ENCODE measurements around the gene GALK2. TPM values are rescaled to one million over a fixed set of nuclear protein-coding genes. Genes with fewer than 3 reads are reported as not detected.
A peak's percentile ranks its signal among the peaks of the same experiment; 100 is the strongest.

Gene GALK2
- total RNA-seq, 1 experiment from 2014 or later: 22.9 TPM

DNA sequence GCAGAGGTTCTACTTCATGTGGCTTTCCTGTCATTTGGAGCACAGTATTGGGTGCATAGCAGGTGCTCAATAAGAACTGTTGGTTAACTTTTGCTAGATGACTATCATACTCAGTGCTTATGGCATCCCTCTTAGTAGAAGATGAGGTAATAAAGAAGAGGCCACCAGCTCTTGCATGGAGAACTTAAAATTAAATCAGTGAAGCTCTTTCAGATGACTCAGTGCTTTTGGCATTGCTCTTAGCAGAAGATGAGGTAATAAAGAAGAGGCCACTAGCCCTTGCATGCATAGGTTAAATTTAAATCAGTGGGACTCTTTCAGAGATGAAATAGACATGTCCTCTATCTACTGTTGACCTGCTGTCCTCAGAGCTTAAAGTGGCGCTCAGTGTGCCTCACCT lies 143.6 kb downstream of the GALK2 start:
- POLR2A ChIA-PET (ENCODE audit: low non-redundant PET): interaction anchor here (0.6 kb wide), 1 partner anchor 1093 kb away, joined by 3 read pairs; no protein-coding TSS in a partner anchor
- H3K27me3 ChIP-seq (replicated peaks; ENCODE audit: insufficient read depth, low read depth, low read length, poor library complexity): no peaks in the 10 kb centered on the region

DNA sequence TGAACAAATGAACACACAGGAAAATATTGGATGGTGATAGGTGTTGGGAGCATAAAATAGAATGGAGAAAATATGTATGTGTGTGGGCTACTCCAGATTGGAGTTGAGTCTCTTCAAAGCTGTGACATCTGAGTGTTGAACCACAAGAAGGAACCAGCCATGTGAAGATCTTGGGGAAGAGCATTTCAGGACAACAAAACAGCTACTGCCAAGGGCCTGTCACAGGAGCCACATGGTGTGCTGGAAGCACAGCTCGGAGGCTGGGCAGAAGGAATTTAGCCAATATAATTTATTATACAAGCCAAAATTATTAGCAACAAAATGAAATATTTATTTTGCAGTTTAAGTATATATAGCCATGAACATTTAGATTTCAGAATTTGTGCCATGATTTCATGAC lies 144.7 kb downstream of the GALK2 start:
- ChIA-PET CTCF (no interaction called here), POLR2A (ENCODE audit: low non-redundant PET) (no interaction called here)
- intact Hi-C loops (cut with micrococcal nuclease; ENCODE audit: unreplicated experiment): no loop called here
- peaks cover 33% of the 10 kb centered on the region for H3K4me1 ChIP-seq (ENCODE audit: insufficient read depth, low read length, poor library complexity, severe bottlenecking)
- H3K27ac ChIP-seq (ENCODE audit: low read depth, low read length, poor library complexity, severe bottlenecking): no peak overlapping the region
- H3K36me3 ChIP-seq (ENCODE audit: insufficient read depth, low read length, poor library complexity, severe bottlenecking): no peaks in the 10 kb centered on the region
- H3K27me3 ChIP-seq (replicated peaks; ENCODE audit: insufficient read depth, low read depth, low read length, poor library complexity): no peaks in the 10 kb centered on the region
- no peak overlapping the region for H3K4me3 ChIP-seq (ENCODE audit: low read depth, low read length, poor library complexity, severe bottlenecking)
- no peaks in the 10 kb centered on the region for H3K9me3 ChIP-seq (ENCODE audit: low read depth, low read length, poor library complexity, severe bottlenecking)
- TF ChIP-seq, protein P1, sequence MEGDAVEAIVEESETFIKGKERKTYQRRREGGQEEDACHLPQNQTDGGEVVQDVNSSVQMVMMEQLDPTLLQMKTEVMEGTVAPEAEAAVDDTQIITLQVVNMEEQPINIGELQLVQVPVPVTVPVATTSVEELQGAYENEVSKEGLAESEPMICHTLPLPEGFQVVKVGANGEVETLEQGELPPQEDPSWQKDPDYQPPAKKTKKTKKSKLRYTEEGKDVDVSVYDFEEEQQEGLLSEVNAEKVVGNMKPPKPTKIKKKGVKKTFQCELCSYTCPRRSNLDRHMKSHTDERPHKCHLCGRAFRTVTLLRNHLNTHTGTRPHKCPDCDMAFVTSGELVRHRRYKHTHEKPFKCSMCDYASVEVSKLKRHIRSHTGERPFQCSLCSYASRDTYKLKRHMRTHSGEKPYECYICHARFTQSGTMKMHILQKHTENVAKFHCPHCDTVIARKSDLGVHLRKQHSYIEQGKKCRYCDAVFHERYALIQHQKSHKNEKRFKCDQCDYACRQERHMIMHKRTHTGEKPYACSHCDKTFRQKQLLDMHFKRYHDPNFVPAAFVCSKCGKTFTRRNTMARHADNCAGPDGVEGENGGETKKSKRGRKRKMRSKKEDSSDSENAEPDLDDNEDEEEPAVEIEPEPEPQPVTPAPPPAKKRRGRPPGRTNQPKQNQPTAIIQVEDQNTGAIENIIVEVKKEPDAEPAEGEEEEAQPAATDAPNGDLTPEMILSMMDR (conservative IDR thresholded peaks at IDR 0.05; ENCODE audit: low read depth, low read length): no peak
- TF ChIP-seq EZH2 (IDR thresholded peaks at IDR 0.05; ENCODE audit: borderline replicate concordance, low read depth, low read length, poor library complexity, severe bottlenecking): no peak
- DNase-seq (ENCODE audit: low spot score): no peak
- BruUV-seq (replicated peaks): no TSS peak

More for the DNA sequence above, 143.6 kb downstream of the GALK2 start:
- CTCF ChIA-PET: no interaction called here
- DNase-seq (ENCODE audit: low spot score): peak; percentile 55
- intact Hi-C loops (cut with micrococcal nuclease; ENCODE audit: unreplicated experiment): no loop called here
- Histone ChIP-seq H3K4me3 (ENCODE audit: low read depth, low read length, poor library complexity, severe bottlenecking) (no peak overlapping the region), H3K9me3 (ENCODE audit: low read depth, low read length, poor library complexity, severe bottlenecking) (no peaks in the 10 kb centered on the region), H3K4me1 (ENCODE audit: insufficient read depth, low read length, poor library complexity, severe bottlenecking) (peaks cover 33% of the 10 kb centered on the region), H3K27ac (ENCODE audit: low read depth, low read length, poor library complexity, severe bottlenecking) (no peak overlapping the region), H3K36me3 (ENCODE audit: insufficient read depth, low read length, poor library complexity, severe bottlenecking) (no peaks in the 10 kb centered on the region)
- BruUV-seq (replicated peaks): no TSS peak
- TF ChIP-seq, protein P1 (conservative IDR thresholded peaks at IDR 0.05; ENCODE audit: low read depth, low read length): no peak
- no peak for TF ChIP-seq EZH2 (IDR thresholded peaks at IDR 0.05; ENCODE audit: borderline replicate concordance, low read depth, low read length, poor library complexity, severe bottlenecking)

DNA sequence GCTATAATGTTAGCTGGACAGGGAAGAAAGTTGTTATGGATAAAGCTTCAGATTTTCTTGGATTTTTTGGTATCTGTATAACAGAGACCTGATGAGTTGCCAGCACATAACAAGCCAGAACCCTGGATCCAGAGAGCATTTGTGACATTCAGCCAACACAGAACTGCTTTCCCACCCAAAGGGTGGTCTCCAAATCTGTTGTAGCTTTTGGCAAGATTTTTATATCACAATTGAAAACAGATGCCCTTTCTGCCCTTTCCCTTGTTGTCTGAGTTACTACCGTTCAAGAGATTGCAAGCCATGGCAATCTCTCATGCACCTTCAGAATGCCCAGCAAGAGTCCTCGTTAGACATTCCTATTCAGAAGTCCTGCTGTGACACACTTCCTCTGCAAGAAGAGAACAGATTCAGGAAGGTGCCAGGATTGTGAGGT lies 145.4 kb downstream of the GALK2 start:
- BruUV-seq (replicated peaks): no TSS peak
- CTCF ChIA-PET: no interaction called here
- Histone ChIP-seq H3K4me1 (ENCODE audit: insufficient read depth, low read length, poor library complexity, severe bottlenecking) (peaks cover 33% of the 10 kb centered on the region), H3K27me3 (replicated peaks; ENCODE audit: insufficient read depth, low read depth, low read length, poor library complexity) (no peaks in the 10 kb centered on the region), H3K36me3 (ENCODE audit: insufficient read depth, low read length, poor library complexity, severe bottlenecking) (no peaks in the 10 kb centered on the region), H3K27ac (ENCODE audit: low read depth, low read length, poor library complexity, severe bottlenecking) (peak overlapping the region; percentile 57), H3K9me3 (ENCODE audit: low read depth, low read length, poor library complexity, severe bottlenecking) (no peaks in the 10 kb centered on the region), H3K4me3 (ENCODE audit: low read depth, low read length, poor library complexity, severe bottlenecking) (no peak overlapping the region)
- no peak for TF ChIP-seq EZH2 (IDR thresholded peaks at IDR 0.05; ENCODE audit: borderline replicate concordance, low read depth, low read length, poor library complexity, severe bottlenecking)
- TF ChIP-seq, protein P1 (conservative IDR thresholded peaks at IDR 0.05; ENCODE audit: low read depth, low read length): no peak
- POLR2A ChIA-PET (ENCODE audit: low non-redundant PET): no interaction called here
- peak; percentile 85 for DNase-seq (ENCODE audit: low spot score)
- intact Hi-C loops (cut with micrococcal nuclease; ENCODE audit: unreplicated experiment): no loop called here
